Measurements from ENCODE around the gene ANKMY1.

- TF ChIP-seq CTCF (IDR thresholded peaks at IDR 0.05; ENCODE audit: insufficient read depth, low read length) (no peak), REST (IDR thresholded peaks at IDR 0.05; ENCODE audit: insufficient replicate concordance, low read depth) (no peak)
Observed at GRCh38 chr2:240448387-240449274, 109.2 kb downstream of the ANKMY1 start.
